ENCODE data around the gene ERMP1. TPM values are rescaled to one million over a fixed set of nuclear protein-coding genes. Genes with fewer than 3 reads are reported as not detected.
A peak's percentile ranks its signal among the peaks of the same experiment; 100 is the strongest.

The ERMP1 gene
- polyA plus RNA-seq, 2 of the 4 experiments (the other 2 are of a cell fraction): 22.5 to 53.4 TPM

GRCh38 chr9:5840788-5841187 is 7.9 kb upstream of the ERMP1 start:
- no peak overlapping the region for H3K4me2 ChIP-seq
- H3K4me3 ChIP-seq: no peak overlapping the region
- FAIRE-seq (no peak), DNase-seq (ENCODE audit: low read depth in 1 of 2, low spot score in 1 of 2) (no peak), ATAC-seq (no peak)
- POLR2A ChIA-PET: no interaction called here
- 0 out of 3 replicates have a peak, but pooled peaks cover 2% of the 10 kb centered on the region for H3K9me3 ChIP-seq
- CTCF ChIA-PET: interaction anchor here (1.0 to 3.3 kb wide), 4 partner anchors 8 to 46 kb away, joined by 5 to 15 read pairs (median 13); partner anchors contain the start of gene ERMP1
- H3K4me1 ChIP-seq: peaks cover 55% of the 10 kb centered on the region
- peak overlapping the region; percentile 93 to 95 for H3K27ac ChIP-seq
- 92% methylated on average over 3 of the region's 3 CpGs for whole genome bisulfite sequencing (ENCODE audit: missing lambda C conversion rate)
- TF ChIP-seq NPAS2 (CRISPR knock-in tag; IDR thresholded peaks at IDR 0.05; ENCODE audit: borderline replicate concordance): no peak
- no peak for TF ChIP-seq ESRRA (IDR thresholded peaks at IDR 0.05; ENCODE audit: borderline replicate concordance, low read length)
- TF ChIP-seq NFE2L2 (conservative IDR thresholded peaks at IDR 0.05; ENCODE audit: low read length): no peak
- TF ChIP-seq TP53 (CRISPR knock-in tag; IDR thresholded peaks at IDR 0.05): no peak
- TF ChIP-seq RCOR1 (IDR thresholded peaks at IDR 0.05; ENCODE audit: low read depth, low read length): no peak
- no peak for TF ChIP-seq ZFP36 (IDR thresholded peaks at IDR 0.05; ENCODE audit: borderline replicate concordance, partially characterized antibody)
- TF ChIP-seq MYC (IDR thresholded peaks at IDR 0.05; ENCODE audit: borderline replicate concordance, low read length): no peak
- TF ChIP-seq PBX3 (IDR thresholded peaks at IDR 0.05): no peak
- TF ChIP-seq ELK1 (IDR thresholded peaks at IDR 0.05; ENCODE audit: low read depth, low read length): no peak
- TF ChIP-seq HOXA7 (CRISPR knock-in tag; IDR thresholded peaks at IDR 0.05): no peak
- TF ChIP-seq FOXS1 (CRISPR knock-in tag; IDR thresholded peaks at IDR 0.05): no peak
- no peak for TF ChIP-seq HES2 (IDR thresholded peaks at IDR 0.05)
- TF ChIP-seq CBX8 (IDR thresholded peaks at IDR 0.05): no peak

- WGBS (ENCODE audit: missing lambda C conversion rate): 26% methylated on average over 4 of the region's 4 CpGs
- DNase-seq (ENCODE audit: low read depth in 1 of 2, low spot score in 1 of 2): no peak
- Histone ChIP-seq H3K27ac (peak overlapping the region; percentile 93 to 95), H3K9me3 (0 out of 3 replicates have a peak, but pooled peaks cover 2% of the 10 kb centered on the region), H3K4me2 (peak overlapping the region; percentile 73), H3K4me1 (peaks cover 42% of the 10 kb centered on the region), H3K4me3 (no peak overlapping the region)
- peak; percentile 15 to 19; a peak in 4 of 6 replicates for ATAC-seq
- CTCF ChIA-PET: interaction anchor here (1.3 to 2.3 kb wide), 4 partner anchors 9 to 466 kb away, joined by 4 to 15 read pairs (median 4); no protein-coding TSS in a partner anchor
- no peak for FAIRE-seq
- POLR2A ChIA-PET: no interaction called here
- TF ChIP-seq SREBF2 (IDR thresholded peaks at IDR 0.05) (no peak), HEYL (CRISPR knock-in tag; IDR thresholded peaks at IDR 0.05) (no peak), MAFK (IDR thresholded peaks at IDR 0.05; ENCODE audit: partially characterized antibody) (no peak), MYC (IDR thresholded peaks at IDR 0.05; ENCODE audit: borderline replicate concordance, low read length) (no peak), SMC3 (IDR thresholded peaks at IDR 0.05) (no peak), ZFP36 (IDR thresholded peaks at IDR 0.05; ENCODE audit: borderline replicate concordance, partially characterized antibody) (no peak), RFX5 (IDR thresholded peaks at IDR 0.05) (no peak), TFCP2L1 (CRISPR knock-in tag; IDR thresholded peaks at IDR 0.05) (no peak), KDM5A (IDR thresholded peaks at IDR 0.05) (no peak), FOXS1 (CRISPR knock-in tag; IDR thresholded peaks at IDR 0.05) (no peak), JUN (IDR thresholded peaks at IDR 0.05) (no peak), POLR2A (IDR thresholded peaks at IDR 0.05; ENCODE audit: low read length) (no peak), CBX8 (IDR thresholded peaks at IDR 0.05) (no peak), ZSCAN20 (CRISPR knock-in tag; IDR thresholded peaks at IDR 0.05) (no peak), HMGXB4 (CRISPR knock-in tag; IDR thresholded peaks at IDR 0.05; ENCODE audit: borderline replicate concordance) (peak; percentile 80), CTCF (IDR thresholded peaks at IDR 0.05) (no peak), MAZ (IDR thresholded peaks at IDR 0.05; ENCODE audit: borderline replicate concordance, low read depth, low read length) (no peak), PHF8 (IDR thresholded peaks at IDR 0.05; ENCODE audit: borderline replicate concordance, low read depth) (no peak), JUNB (IDR thresholded peaks at IDR 0.05) (0 out of 2 replicates have a peak, but pooled peaks have one; percentile 1), NR3C1 (IDR thresholded peaks at IDR 0.05) (no peak), BCL3 (IDR thresholded peaks at IDR 0.05) (0 out of 3 replicates have a peak, but pooled peaks have one; percentile 3), ZNF302 (CRISPR knock-in tag; IDR thresholded peaks at IDR 0.05) (0 out of 2 replicates have a peak, but pooled peaks have one; percentile 8)
Observed at GRCh38 chr9:5839572-5839902, 6.6 kb upstream of the ERMP1 start.
